ENCODE results near the gene XAB2.

DNA sequence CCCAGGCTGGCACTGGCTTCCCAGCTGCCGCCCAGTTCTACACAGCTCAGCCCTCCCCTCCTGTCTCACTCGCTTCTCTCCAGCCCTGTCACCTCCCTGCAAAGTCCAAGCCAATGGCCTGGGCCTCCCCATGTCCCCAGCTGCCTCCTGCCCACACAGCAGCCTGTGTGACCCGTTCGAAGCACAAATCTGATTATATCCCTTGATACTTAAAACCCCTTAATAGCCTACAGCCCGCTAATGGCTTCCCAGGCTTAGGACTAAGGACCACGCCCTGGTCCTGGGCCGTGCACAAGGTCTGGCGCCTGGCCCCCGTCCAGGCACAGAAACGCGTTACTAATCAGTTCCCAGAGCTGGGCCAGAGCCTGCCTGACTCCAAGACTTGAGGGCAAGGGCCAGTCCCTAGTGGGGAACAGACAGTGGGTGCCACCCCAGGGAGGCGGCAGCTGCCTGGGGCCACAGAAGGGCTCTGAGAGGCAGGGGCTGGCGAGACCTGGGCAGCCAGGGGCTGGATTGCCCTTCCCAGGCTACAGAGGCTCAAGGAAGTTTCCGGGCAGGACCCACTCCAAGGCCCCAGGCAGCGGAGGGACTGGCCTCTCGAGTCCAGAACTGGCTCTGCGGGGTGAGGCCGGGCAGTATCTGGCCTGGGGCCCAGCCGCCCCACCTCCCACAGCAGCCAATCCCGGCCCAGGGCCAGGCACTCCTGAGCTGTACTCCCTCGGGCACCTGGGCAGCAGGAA lies 10.4 kb downstream of the XAB2 start:
- TF ChIP-seq, protein P1, sequence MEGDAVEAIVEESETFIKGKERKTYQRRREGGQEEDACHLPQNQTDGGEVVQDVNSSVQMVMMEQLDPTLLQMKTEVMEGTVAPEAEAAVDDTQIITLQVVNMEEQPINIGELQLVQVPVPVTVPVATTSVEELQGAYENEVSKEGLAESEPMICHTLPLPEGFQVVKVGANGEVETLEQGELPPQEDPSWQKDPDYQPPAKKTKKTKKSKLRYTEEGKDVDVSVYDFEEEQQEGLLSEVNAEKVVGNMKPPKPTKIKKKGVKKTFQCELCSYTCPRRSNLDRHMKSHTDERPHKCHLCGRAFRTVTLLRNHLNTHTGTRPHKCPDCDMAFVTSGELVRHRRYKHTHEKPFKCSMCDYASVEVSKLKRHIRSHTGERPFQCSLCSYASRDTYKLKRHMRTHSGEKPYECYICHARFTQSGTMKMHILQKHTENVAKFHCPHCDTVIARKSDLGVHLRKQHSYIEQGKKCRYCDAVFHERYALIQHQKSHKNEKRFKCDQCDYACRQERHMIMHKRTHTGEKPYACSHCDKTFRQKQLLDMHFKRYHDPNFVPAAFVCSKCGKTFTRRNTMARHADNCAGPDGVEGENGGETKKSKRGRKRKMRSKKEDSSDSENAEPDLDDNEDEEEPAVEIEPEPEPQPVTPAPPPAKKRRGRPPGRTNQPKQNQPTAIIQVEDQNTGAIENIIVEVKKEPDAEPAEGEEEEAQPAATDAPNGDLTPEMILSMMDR (IDR thresholded peaks at IDR 0.05) = no peak
- no peak for TF ChIP-seq POLR2AphosphoS5 (IDR thresholded peaks at IDR 0.05)
- TF ChIP-seq POLR2A (IDR thresholded peaks at IDR 0.05) = no peak
- no peak for TF ChIP-seq EP300 (IDR thresholded peaks at IDR 0.05; ENCODE audit: low read depth)

All from transverse colon (tissue), 4 donors.